ENCODE data around the gene LMCD1.

The LMCD1 gene

GRCh38 chr3:8529181-8529637 lies 27.6 kb downstream of the LMCD1 start:
- no peak for TF ChIP-seq SIN3A (IDR thresholded peaks at IDR 0.05; ENCODE audit: borderline replicate concordance, insufficient read depth, low read length)
- TF ChIP-seq POLR2AphosphoS5 (IDR thresholded peaks at IDR 0.05; ENCODE audit: low read depth, low read length) = no peak
- no peak for TF ChIP-seq TAF1 (IDR thresholded peaks at IDR 0.05; ENCODE audit: borderline replicate concordance, insufficient read depth, low read length)
- TF ChIP-seq FOXP2 (optimal IDR thresholded peaks at IDR 0.05; ENCODE audit: borderline replicate concordance, extremely low read depth, extremely low read length, insufficient read depth) = no peak
- TF ChIP-seq REST (IDR thresholded peaks at IDR 0.05; ENCODE audit: insufficient read depth in 1 of 2, low read depth in 2 of 2, low read length in 2 of 2) = no peak

GRCh38 chr3:8529738-8530525 lies 28.3 kb downstream of the LMCD1 start:
- TF ChIP-seq POLR2AphosphoS5 (IDR thresholded peaks at IDR 0.05; ENCODE audit: low read depth, low read length) (no peak), TAF1 (IDR thresholded peaks at IDR 0.05; ENCODE audit: borderline replicate concordance, insufficient read depth, low read length) (no peak), FOXP2 (optimal IDR thresholded peaks at IDR 0.05; ENCODE audit: borderline replicate concordance, extremely low read depth, extremely low read length, insufficient read depth) (no peak), SIN3A (IDR thresholded peaks at IDR 0.05; ENCODE audit: borderline replicate concordance, insufficient read depth, low read length) (no peak), REST (IDR thresholded peaks at IDR 0.05; ENCODE audit: insufficient read depth in 1 of 2, low read depth in 2 of 2, low read length in 2 of 2) (no peak)

DNA sequence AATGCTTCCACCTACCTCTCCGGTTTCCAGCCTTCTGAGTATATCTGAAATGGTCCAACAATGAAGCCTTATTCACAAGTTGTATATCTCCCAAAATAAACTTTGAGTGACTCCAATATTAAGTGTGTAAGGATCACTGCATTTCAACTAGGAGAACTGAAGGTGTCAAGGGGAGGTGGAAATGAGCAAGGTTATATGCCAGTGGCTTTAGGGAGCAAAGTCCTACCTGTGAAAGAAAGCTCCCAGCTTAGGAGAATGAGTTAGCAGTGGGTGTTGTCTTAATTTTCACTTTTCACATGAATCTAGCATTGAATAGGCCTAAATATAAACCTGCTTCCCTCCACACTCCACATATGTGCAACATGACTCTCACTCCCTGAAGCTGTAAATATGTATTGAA lies 29.0 kb downstream of the LMCD1 start:
- TF ChIP-seq TAF1 (IDR thresholded peaks at IDR 0.05; ENCODE audit: borderline replicate concordance, insufficient read depth, low read length) = no peak
- TF ChIP-seq FOXP2 (optimal IDR thresholded peaks at IDR 0.05; ENCODE audit: borderline replicate concordance, extremely low read depth, extremely low read length, insufficient read depth) = no peak
- no peak for TF ChIP-seq SIN3A (IDR thresholded peaks at IDR 0.05; ENCODE audit: borderline replicate concordance, insufficient read depth, low read length)
- TF ChIP-seq POLR2AphosphoS5 (IDR thresholded peaks at IDR 0.05; ENCODE audit: low read depth, low read length) = no peak
- no peak for TF ChIP-seq REST (IDR thresholded peaks at IDR 0.05; ENCODE audit: insufficient read depth in 1 of 2, low read depth in 2 of 2, low read length in 2 of 2)

DNA sequence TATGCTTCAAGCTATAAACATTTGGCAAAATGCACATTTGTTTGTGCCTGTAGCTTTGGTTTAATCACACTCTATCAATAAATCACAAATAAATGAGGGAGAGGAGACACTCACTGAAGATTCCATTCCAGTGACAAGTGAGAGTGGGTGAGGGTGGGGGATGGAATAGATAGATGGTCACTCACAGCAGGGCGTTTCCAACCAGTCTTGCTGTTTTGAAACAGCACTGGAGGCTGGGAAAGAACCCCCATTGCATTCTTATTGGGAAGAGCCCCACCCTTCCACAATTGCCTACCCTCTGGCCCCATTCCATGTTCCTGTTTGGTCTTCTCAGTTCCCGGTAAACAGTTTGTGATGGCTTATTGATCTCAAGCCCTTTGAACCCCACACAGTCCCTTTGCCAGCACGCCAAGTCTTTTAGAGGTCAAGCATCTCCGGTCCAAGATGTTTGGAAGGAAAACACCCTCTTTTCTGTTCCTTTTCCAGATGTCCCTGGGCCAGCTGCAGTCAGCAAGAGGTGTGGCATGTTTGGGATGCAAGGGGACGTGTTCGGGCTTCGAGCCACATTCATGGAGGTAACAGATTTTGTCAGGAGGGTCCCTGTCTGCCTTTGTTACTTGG lies 30.7 kb downstream of the LMCD1 start:
- no peak for TF ChIP-seq POLR2AphosphoS5 (IDR thresholded peaks at IDR 0.05; ENCODE audit: low read depth, low read length)
- TF ChIP-seq SIN3A (IDR thresholded peaks at IDR 0.05; ENCODE audit: borderline replicate concordance, insufficient read depth, low read length) = no peak
- TF ChIP-seq FOXP2 (optimal IDR thresholded peaks at IDR 0.05; ENCODE audit: borderline replicate concordance, extremely low read depth, extremely low read length, insufficient read depth) = no peak
- no peak for TF ChIP-seq TAF1 (IDR thresholded peaks at IDR 0.05; ENCODE audit: borderline replicate concordance, insufficient read depth, low read length)

- no peak for TF ChIP-seq FOXP2 (optimal IDR thresholded peaks at IDR 0.05; ENCODE audit: borderline replicate concordance, extremely low read depth, extremely low read length, insufficient read depth)
- no peak for TF ChIP-seq REST (IDR thresholded peaks at IDR 0.05; ENCODE audit: insufficient read depth in 1 of 2, low read depth in 2 of 2, low read length in 2 of 2)
- no peak for TF ChIP-seq SIN3A (IDR thresholded peaks at IDR 0.05; ENCODE audit: borderline replicate concordance, insufficient read depth, low read length)
- TF ChIP-seq POLR2AphosphoS5 (IDR thresholded peaks at IDR 0.05; ENCODE audit: low read depth, low read length) = no peak
- TF ChIP-seq TAF1 (IDR thresholded peaks at IDR 0.05; ENCODE audit: borderline replicate concordance, insufficient read depth, low read length) = no peak
Measured at GRCh38 chr3:8536096-8537056, 34.8 kb downstream of the LMCD1 start.

Measured in PFSK-1 (cell line).